Measurements from ENCODE around the gene GCKR. TPM values are rescaled to one million over a fixed set of nuclear protein-coding genes. Genes with fewer than 3 reads are reported as not detected.
A peak's percentile ranks its signal among the peaks of the same experiment; 100 is the strongest.

The GCKR gene
- total and polyA plus RNA-seq, 2 of the 13 experiments (the other 11 are each of a cell fraction or from before 2014, with no cell fraction given), result 15.2 to 48.3 TPM

DNA sequence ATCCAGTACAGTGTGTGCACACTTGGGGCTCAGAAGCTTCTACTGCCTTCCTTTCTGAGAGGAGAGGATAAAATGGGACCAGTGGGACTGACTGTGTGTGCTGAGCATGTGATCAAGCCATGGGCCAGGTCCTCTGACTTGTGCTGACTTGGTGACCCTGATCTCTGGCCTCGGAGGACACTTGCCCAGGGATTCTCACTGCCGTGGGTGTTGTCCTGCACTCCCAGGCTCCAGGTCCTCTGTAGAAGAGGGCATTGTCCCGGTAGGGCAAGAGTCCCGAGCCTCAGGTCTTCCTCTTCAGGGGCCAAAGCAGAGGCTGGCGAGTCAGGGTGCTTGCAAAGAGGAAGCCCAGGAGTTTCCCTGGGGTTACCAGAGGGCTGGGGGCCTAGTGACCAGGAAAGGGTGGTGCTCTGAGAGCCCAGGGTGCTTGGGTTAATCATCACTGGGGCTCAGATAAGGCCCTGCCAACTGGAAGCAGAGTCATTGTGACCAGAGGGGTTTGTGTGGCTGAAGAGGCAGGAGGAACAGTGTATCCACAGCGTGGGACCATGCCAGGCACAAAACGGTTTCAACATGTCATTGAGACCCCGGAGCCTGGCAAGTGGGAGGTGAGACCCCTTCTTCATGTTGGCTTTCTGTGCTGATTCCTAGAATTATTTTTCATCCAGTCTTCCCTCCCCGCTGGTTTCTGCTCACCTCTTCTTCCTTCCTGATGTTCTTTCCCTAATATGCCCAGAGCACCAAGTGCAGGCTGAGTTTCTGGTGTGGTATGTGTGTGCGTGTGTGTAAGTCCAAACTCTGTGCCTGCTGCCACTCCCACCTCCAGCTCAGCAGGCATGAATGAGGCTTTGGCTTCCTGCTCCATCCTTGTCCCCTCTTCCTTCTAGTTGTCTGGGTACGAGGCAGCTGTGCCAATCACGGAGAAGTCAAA lies at the start of gene GCKR (continued):
- TF ChIP-seq FOSL2 (CRISPR knock-in tag; IDR thresholded peaks at IDR 0.05), result peak; percentile 61
- TF ChIP-seq ZNF737 (CRISPR knock-in tag; IDR thresholded peaks at IDR 0.05; ENCODE audit: borderline replicate concordance), result no peak; the same call in 1 of the 2 replicates
- TF ChIP-seq ASH2L (IDR thresholded peaks at IDR 0.05; ENCODE audit: insufficient read length, low read depth, low read length), result peak; percentile 78
- no peak for TF ChIP-seq FOXO4 (CRISPR knock-in tag; conservative IDR thresholded peaks at IDR 0.05)
- peak; percentile 70 for TF ChIP-seq XRCC5 (optimal IDR thresholded peaks at IDR 0.05; ENCODE audit: low read length)
- peak; percentile 67; the same call in 1 of the 2 replicates for TF ChIP-seq PHF20 (CRISPR knock-in tag; IDR thresholded peaks at IDR 0.05)
- TF ChIP-seq ATAD3A (CRISPR knock-in tag; IDR thresholded peaks at IDR 0.05), result no peak
- no peak for TF ChIP-seq FOXP1 (IDR thresholded peaks at IDR 0.05)
- TF ChIP-seq FOXP1 (CRISPR knock-in tag; IDR thresholded peaks at IDR 0.05), result no peak; the same call in 1 of the 2 replicates
- no peak for TF ChIP-seq EEA1 (CRISPR knock-in tag; IDR thresholded peaks at IDR 0.05; ENCODE audit: borderline replicate concordance)
- no peak for TF ChIP-seq TEAD2 (CRISPR knock-in tag; IDR thresholded peaks at IDR 0.05)
- TF ChIP-seq ZBTB7B (CRISPR knock-in tag; IDR thresholded peaks at IDR 0.05), result peak; percentile 39
- TF ChIP-seq, protein P1, sequence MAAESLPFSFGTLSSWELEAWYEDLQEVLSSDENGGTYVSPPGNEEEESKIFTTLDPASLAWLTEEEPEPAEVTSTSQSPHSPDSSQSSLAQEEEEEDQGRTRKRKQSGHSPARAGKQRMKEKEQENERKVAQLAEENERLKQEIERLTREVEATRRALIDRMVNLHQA (CRISPR knock-in tag; IDR thresholded peaks at IDR 0.05), result no peak
- TF ChIP-seq, protein P2, sequence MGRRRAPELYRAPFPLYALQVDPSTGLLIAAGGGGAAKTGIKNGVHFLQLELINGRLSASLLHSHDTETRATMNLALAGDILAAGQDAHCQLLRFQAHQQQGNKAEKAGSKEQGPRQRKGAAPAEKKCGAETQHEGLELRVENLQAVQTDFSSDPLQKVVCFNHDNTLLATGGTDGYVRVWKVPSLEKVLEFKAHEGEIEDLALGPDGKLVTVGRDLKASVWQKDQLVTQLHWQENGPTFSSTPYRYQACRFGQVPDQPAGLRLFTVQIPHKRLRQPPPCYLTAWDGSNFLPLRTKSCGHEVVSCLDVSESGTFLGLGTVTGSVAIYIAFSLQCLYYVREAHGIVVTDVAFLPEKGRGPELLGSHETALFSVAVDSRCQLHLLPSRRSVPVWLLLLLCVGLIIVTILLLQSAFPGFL (CRISPR knock-in tag; IDR thresholded peaks at IDR 0.05), result no peak
- no peak; a peak in 1 of 4 replicates for TF ChIP-seq REST (IDR thresholded peaks at IDR 0.05; ENCODE audit: borderline replicate concordance in 1 of 2, low read depth in 1 of 2, low read length in 2 of 2)
- no peak for TF ChIP-seq ZNF883 (CRISPR knock-in tag; IDR thresholded peaks at IDR 0.05; ENCODE audit: not compliant biosample characterization)
- TF ChIP-seq MZF1 (CRISPR knock-in tag; IDR thresholded peaks at IDR 0.05; ENCODE audit: borderline replicate concordance), result no peak
- no peak for TF ChIP-seq ZBTB3 (CRISPR knock-in tag; IDR thresholded peaks at IDR 0.05; ENCODE audit: borderline replicate concordance, low read depth)
- TF ChIP-seq AHR (CRISPR knock-in tag; IDR thresholded peaks at IDR 0.05), result no peak
- no peak; the same call in 1 of the 2 replicates for TF ChIP-seq ADNP (CRISPR knock-in tag; IDR thresholded peaks at IDR 0.05)
- TF ChIP-seq ZFP90 (CRISPR knock-in tag; IDR thresholded peaks at IDR 0.05; ENCODE audit: borderline replicate concordance), result peak; percentile 74; the same call in 1 of the 2 replicates

Data from HepG2 (cell line).